ENCODE data around the gene DENND4C.

DENND4C gene

DNA sequence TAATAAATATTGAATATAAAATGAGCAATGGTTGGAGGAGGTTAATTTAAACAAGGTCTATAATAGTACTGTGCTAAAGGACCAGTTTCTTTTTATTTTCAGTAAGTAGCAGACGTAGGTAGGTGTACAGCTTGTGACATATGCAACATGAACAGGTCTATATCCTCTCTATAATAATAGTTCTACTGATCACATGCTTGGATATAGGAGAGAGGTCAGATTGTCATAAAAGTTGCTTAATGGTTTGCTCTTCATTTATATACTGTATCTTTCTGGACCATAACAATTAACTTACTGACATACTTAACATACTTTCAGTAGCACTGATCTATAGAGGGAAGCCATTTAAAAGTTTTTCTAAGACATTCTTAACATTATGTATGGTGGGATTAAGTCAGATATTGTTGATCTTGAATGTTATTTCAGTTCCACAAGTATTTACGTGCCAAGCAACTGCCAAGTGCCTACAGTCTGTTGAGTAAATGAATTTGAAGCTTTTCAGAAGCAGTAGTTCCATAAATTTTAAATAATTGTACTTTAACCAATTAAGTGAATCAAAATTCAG lies 68.0 kb downstream of the DENND4C start:
- H3K4me3 ChIP-seq (ENCODE audit: low read depth, low read length): no peak overlapping the region
- TF ChIP-seq, protein P1, sequence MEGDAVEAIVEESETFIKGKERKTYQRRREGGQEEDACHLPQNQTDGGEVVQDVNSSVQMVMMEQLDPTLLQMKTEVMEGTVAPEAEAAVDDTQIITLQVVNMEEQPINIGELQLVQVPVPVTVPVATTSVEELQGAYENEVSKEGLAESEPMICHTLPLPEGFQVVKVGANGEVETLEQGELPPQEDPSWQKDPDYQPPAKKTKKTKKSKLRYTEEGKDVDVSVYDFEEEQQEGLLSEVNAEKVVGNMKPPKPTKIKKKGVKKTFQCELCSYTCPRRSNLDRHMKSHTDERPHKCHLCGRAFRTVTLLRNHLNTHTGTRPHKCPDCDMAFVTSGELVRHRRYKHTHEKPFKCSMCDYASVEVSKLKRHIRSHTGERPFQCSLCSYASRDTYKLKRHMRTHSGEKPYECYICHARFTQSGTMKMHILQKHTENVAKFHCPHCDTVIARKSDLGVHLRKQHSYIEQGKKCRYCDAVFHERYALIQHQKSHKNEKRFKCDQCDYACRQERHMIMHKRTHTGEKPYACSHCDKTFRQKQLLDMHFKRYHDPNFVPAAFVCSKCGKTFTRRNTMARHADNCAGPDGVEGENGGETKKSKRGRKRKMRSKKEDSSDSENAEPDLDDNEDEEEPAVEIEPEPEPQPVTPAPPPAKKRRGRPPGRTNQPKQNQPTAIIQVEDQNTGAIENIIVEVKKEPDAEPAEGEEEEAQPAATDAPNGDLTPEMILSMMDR (IDR thresholded peaks at IDR 0.05; ENCODE audit: low read depth, low read length, missing control alignments): no peak
- in situ Hi-C loops (cut with HindIII; ENCODE audit: low sequenced_read_pairs): no loop called here
- peak; percentile 6 for DNase-seq (ENCODE audit: low read depth)

DNA sequence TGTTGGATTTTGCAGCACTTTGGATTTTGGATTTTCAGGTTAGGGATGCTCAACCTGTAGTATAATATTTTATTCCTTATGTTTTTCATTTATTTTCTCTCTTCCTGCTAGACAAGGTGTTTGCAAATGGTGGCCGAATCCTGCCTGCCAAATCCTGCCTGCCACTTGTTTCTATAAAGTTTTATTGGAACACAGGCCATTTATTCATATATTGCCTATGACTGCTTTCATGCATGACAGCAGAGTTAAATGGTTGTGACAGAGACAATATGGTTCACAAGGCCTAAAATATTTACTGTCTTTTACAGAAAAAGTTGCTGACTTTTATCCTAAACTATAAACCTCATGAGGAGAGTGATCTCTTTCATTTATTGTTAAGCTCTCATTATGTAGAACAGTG lies 72.7 kb downstream of the DENND4C start:
- H3K4me3 ChIP-seq (ENCODE audit: low read depth, low read length): no peak overlapping the region
- in situ Hi-C loops (cut with HindIII; ENCODE audit: low sequenced_read_pairs): loop anchor here (5.0 kb wide), 1 partner anchor 74 kb away; no protein-coding TSS in a partner anchor
- TF ChIP-seq, protein P1 (IDR thresholded peaks at IDR 0.05; ENCODE audit: low read depth, low read length, missing control alignments): no peak
- no peak for DNase-seq (ENCODE audit: low read depth)

DNA sequence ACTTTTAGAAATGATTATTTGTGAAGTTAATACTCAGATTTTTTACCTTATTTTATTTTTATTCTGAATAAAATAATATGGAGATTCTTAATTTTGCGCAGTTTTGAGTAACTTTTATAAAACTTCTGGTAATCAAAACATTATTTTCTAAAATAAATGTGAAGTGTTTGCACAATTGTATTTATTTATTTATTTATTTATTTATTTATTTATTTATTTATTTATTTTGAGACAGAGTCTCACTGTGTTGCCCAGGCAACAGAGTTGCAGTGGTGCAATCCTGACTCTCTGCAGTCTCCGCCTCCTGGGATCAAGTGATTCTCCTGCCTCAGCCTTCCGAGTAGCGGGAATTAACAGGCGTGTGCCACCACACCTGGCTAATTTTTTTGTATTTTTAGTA lies 76.1 kb downstream of the DENND4C start:
- TF ChIP-seq, protein P1 (IDR thresholded peaks at IDR 0.05; ENCODE audit: low read depth, low read length, missing control alignments): no peak
- in situ Hi-C loops (cut with HindIII; ENCODE audit: low sequenced_read_pairs): no loop called here
- no peak for DNase-seq (ENCODE audit: low read depth)
- no peak overlapping the region for H3K4me3 ChIP-seq (ENCODE audit: low read depth, low read length)

DNA sequence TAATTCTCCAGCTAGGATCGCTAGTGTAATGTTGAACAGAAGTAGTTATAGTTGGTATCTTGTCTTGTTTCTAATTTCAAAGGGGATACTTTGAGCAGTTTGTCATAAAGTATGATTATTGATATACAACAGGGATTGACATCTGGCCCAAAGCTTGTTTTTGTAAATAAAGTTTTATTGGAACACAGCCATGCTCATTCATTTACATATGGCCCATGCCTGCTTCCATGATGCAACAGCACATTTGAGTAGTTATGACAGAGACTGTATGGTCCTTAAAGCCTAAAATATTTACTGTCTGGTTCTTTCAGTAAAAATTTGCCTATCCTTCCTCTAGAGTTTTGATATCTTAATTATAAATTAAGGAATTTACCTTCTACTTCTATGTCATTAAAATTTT lies 79.8 kb downstream of the DENND4C start:
- TF ChIP-seq, protein P1 (IDR thresholded peaks at IDR 0.05; ENCODE audit: low read depth, low read length, missing control alignments): no peak
- DNase-seq (ENCODE audit: low read depth): no peak
- in situ Hi-C loops (cut with HindIII; ENCODE audit: low sequenced_read_pairs): no loop called here
- no peak overlapping the region for H3K4me3 ChIP-seq (ENCODE audit: low read depth, low read length)

DNA sequence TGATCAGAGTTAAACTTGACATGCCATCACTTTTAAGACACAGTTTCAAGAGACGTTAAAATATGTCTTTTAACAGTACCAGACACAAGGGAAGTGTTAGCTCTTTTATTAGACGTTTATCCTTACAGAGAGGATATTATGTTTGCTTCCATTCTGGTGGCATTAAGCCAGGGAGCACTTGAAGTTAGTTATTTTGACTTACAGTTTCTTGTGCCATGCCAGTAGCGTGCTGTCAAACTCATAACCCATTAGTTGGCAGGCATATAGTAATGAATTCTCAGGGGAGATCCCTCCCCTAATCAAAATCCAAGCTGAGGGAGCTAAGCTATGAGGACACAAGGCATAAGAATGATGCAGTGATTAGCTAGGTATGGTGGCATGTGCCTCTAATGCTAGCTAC lies 83.1 kb downstream of the DENND4C start:
- no peak for DNase-seq (ENCODE audit: low read depth)
- in situ Hi-C loops (cut with HindIII; ENCODE audit: low sequenced_read_pairs): no loop called here
- TF ChIP-seq, protein P1 (IDR thresholded peaks at IDR 0.05; ENCODE audit: low read depth, low read length, missing control alignments): no peak
- H3K4me3 ChIP-seq (ENCODE audit: low read depth, low read length): no peak overlapping the region

DNA sequence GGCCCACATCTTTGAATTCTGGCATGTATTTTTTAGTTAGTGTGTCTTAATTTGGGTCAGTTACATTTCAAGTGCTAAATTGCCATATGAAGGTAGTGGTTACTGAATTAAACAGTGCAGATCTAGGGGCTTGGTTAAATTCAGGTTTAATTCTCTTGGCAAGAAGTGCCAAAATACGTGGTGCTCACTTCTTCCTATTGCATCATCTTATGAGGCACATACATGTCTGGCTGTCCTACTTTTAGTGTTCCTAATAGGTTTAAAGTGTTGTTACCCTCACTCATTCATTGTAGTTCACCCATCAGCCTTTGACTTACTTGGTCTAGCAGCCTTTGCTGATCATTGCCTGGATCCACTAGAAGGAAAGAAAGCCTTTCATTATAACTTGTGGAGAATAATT lies 90.0 kb downstream of the DENND4C start:
- in situ Hi-C loops (cut with HindIII; ENCODE audit: low sequenced_read_pairs): no loop called here
- no peak for DNase-seq (ENCODE audit: low read depth)
- no peak overlapping the region for H3K4me3 ChIP-seq (ENCODE audit: low read depth, low read length)
- TF ChIP-seq, protein P1 (IDR thresholded peaks at IDR 0.05; ENCODE audit: low read depth, low read length, missing control alignments): no peak

Measured in astrocyte of the cerebellum (primary cell).